Uterus (tissue), 4 donors: ENCODE measurements around the gene ACAP1. TPM values are rescaled to one million over a fixed set of nuclear protein-coding genes. Genes with fewer than 3 reads are reported as not detected.

Source experiments
- DNase-seq, 2 donors: peaks; one replicate each; pipeline ENCODE4 v3.0.0-alpha.2; 2019 to 2020
- H3K27ac ChIP-seq, 2 donors: fragments of 200-600 bp; sonication (generic); 1 replicate in 1 of 2; 2 replicates in 1 of 2; pipeline ENCODE4 v1.5.1; 2016 to 2018
- H3K27me3 ChIP-seq, 2 donors: fragments of 200-600 bp; sonication (generic); one replicate each; pipeline ENCODE4 v1.5.1; 2018 to 2019; ENCODE audit warnings: control low read depth in 1 of 2
- H3K36me3 ChIP-seq, 2 donors: fragments of 200-600 bp; sonication (generic); one replicate each; pipeline ENCODE4 v1.5.1; 2019; ENCODE audit warnings: control low read depth in 1 of 2
- H3K4me1 ChIP-seq, 2 donors: fragments of 200-600 bp; sonication (generic); one replicate each; pipeline ENCODE4 v1.5.1; 2018 to 2019; ENCODE audit warnings: control low read depth in 1 of 2
- H3K4me3 ChIP-seq, 2 donors: fragments of 200-600 bp; sonication (generic); 1 replicate in 1 of 2; 2 replicates in 1 of 2; pipeline ENCODE4 v1.5.1; 2018 to 2019; ENCODE audit warnings: mild to moderate bottlenecking in 1 of 2
- H3K9me3 ChIP-seq, 2 donors: fragments of 200-600 bp; sonication (generic); one replicate each; pipeline ENCODE4 v1.5.1; 2019; ENCODE audit warnings: control low read depth in 1 of 2
- POLR2A ChIP-seq, 2 donors: fragments of 450-650 bp; IDR thresholded peaks; one replicate each; pipeline ENCODE4 v1.6.1; 2016; ENCODE audit warnings: antibody characterized with exemption in 2 of 2, mild to moderate bottlenecking in 1 of 2, moderate library complexity in 1 of 2
- intact Hi-C: fragments of 100-400 bp; cut with DNase I; formaldehyde crosslinking; loops from one replicate; pipeline ENCODE4 v1.15.1; 2023; ENCODE audit warnings: low total_unique reads
- total RNA-seq, 4 donors: library from RNA; depleted of rRNA in 3 of 4; stranded (reverse); fragments of >200 nt in 3 of 4; gene quantifications; one replicate each; pipeline versions ENCODE4 v1.1.0 to v1.2.4, GENCODE V29; 2014 to 2023
- TF ChIP-seq, protein P1 (sequence below), 4 experiments: fragments of 200-600 bp in 2 of 4; fragments of 450-650 bp in 2 of 4; sonication (generic) in 2 of 4; IDR thresholded peaks; one replicate each; pipeline ENCODE4 v1.5.1; 2016 to 2019; ENCODE audit warnings: antibody characterized with exemption in 4 of 4, mild to moderate bottlenecking in 2 of 4, moderate library complexity in 1 of 4
- donor health status: DM: yes; HTN: yes; CAD: no.

ACAP1 gene, protein sequence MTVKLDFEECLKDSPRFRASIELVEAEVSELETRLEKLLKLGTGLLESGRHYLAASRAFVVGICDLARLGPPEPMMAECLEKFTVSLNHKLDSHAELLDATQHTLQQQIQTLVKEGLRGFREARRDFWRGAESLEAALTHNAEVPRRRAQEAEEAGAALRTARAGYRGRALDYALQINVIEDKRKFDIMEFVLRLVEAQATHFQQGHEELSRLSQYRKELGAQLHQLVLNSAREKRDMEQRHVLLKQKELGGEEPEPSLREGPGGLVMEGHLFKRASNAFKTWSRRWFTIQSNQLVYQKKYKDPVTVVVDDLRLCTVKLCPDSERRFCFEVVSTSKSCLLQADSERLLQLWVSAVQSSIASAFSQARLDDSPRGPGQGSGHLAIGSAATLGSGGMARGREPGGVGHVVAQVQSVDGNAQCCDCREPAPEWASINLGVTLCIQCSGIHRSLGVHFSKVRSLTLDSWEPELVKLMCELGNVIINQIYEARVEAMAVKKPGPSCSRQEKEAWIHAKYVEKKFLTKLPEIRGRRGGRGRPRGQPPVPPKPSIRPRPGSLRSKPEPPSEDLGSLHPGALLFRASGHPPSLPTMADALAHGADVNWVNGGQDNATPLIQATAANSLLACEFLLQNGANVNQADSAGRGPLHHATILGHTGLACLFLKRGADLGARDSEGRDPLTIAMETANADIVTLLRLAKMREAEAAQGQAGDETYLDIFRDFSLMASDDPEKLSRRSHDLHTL
- 10 to 100 TPM in 1 of 4 donors, 1 to 10 TPM in 2, under 1 TPM in 1; 0.29 to 11.2 (median 1.7) TPM for total RNA-seq

DNA sequence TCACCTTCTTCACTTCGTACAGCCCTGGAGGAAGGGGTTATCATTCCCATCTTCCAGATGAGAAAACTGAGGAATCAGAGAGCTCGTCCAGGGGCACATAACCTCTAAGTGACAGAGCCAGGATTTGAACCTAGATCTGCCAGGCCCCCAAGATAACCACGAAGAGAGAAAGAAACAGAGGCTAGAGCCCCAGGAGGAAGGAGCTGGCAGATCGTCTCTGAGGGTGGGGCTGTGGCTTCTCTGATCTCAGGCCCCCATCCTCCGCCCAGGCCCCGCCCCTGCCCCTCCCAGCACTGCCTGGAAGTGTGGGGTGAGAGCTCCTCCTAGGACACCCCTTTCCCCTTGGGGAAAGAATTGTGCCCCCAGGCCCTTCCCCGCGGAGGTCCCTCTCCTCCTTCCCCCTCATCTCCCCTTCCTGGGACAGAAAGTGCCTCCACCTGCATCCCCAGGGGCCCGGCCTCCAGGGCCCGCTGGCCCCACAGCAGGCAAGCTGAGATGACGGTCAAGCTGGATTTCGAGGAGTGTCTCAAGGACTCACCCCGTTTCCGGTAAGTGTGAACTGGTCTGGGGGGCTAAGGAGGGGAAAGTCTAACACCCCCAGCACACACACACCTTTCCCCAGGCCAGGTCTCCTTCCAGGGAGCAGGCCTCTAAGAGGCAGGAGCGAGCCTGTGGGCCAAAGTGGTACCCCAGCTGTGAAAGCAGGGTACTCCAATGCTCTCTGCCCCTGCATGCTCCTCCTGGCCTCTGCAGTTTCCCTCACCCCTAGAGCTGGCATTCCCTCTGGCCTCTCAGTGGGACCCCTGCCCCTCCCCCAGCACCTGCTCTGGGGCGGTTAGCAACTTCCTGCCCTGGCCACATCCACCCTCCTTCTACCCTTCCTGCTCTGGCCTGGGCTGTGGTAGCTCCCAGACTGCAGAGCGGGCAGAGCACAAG, at the start of gene ACAP1:
Gene ACAP1, plus strand, starts transcription at position 290 of the 936 bp plus-strand sequence. Its CDS starts 206 bp downstream, at position 496.
- TF ChIP-seq POLR2A (IDR thresholded peaks at IDR 0.05): no peak
- TF ChIP-seq, protein P1, sequence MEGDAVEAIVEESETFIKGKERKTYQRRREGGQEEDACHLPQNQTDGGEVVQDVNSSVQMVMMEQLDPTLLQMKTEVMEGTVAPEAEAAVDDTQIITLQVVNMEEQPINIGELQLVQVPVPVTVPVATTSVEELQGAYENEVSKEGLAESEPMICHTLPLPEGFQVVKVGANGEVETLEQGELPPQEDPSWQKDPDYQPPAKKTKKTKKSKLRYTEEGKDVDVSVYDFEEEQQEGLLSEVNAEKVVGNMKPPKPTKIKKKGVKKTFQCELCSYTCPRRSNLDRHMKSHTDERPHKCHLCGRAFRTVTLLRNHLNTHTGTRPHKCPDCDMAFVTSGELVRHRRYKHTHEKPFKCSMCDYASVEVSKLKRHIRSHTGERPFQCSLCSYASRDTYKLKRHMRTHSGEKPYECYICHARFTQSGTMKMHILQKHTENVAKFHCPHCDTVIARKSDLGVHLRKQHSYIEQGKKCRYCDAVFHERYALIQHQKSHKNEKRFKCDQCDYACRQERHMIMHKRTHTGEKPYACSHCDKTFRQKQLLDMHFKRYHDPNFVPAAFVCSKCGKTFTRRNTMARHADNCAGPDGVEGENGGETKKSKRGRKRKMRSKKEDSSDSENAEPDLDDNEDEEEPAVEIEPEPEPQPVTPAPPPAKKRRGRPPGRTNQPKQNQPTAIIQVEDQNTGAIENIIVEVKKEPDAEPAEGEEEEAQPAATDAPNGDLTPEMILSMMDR (IDR thresholded peaks at IDR 0.05): no peak
- no peak for DNase-seq
- H3K4me1 ChIP-seq: no peaks in the 10 kb centered on the region
- intact Hi-C loops: no loop called here
- no peaks in the 10 kb centered on the region for H3K27me3 ChIP-seq
- H3K4me3 ChIP-seq: no peak within 1 kb of the TSS
- H3K9me3 ChIP-seq: no peaks in the 10 kb centered on the region
- no peak within 1 kb of the TSS for H3K27ac ChIP-seq
- H3K36me3 ChIP-seq: no peaks in the 10 kb centered on the region

DNA sequence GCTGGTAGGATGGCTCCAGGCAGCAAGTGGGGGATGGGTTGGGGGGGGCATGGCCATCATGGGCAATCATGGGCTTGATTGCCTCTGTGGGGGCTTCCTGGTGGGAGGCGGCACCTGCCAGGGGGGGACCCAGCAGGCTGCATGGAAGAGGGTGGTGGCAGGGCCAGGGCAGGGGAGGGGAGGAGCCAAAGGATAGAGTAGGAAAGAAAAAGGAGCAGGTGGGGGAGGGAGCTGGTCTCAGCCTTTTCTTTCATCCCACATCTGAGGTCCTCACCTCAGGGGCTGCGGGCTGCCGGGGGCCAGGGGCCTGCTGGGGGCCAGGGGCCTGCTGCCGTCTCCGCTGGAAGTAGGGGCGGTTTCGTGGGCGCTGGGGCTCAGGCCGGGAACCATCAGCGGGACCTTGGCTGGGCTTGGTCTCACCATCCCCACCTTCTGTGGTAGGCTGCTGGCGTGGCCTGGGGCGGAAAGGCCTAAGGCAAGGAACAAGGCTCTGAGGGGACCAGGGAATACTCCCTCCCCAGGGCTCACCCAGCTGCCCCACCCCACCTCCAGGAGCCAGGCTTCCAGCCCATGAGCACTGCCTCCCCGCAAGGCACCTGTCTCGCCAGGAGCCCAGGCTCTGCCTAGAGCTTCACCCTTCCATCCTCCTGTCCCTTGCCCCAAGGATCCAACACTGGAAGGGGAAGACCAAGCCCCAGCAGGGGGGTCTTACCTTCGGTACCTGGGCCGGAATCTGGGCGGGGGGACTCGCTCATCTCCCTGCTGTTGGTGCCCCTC, 46.9 kb upstream of the ACAP1 start:
- H3K4me3 ChIP-seq: no peak overlapping the region
- no peaks in the 10 kb centered on the region for H3K9me3 ChIP-seq
- no peak for DNase-seq
- H3K27me3 ChIP-seq: peaks cover 0 to 6% of the 10 kb centered on the region in 2 donors
- TF ChIP-seq, protein P1 (IDR thresholded peaks at IDR 0.05): no peak
- TF ChIP-seq POLR2A (IDR thresholded peaks at IDR 0.05): no peak
- peaks cover 0 to 15% of the 10 kb centered on the region in 2 donors for H3K4me1 ChIP-seq
- intact Hi-C loops: loop anchor here (10.0 kb wide), 1 partner anchor 235 kb away; no protein-coding TSS in a partner anchor
- H3K27ac ChIP-seq: no peak overlapping the region
- H3K36me3 ChIP-seq: no peaks in the 10 kb centered on the region

DNA sequence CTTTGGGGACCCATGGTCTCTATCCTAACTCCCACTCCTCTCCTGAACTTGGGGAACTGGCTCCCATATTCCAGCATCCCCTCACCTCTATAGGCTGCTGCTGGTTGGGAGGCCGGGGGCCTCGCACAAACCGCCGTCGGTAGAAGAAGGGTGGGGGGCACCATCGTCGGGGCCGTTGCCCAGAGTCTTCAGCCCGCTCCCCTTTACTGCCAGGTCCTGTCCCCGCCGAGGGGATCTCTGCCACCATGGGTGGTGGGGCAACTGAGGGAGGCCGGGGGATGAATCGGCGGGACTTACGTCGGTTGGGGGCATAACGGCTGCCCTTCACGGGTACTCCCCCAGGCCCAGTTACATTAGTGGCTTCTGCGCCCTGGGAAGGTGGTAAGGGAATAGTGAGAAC, 46.2 kb upstream of the ACAP1 start:
- Histone ChIP-seq H3K9me3 (no peaks in the 10 kb centered on the region), H3K36me3 (no peaks in the 10 kb centered on the region), H3K27me3 (peaks cover 0 to 6% of the 10 kb centered on the region in 2 donors), H3K4me3 (no peak overlapping the region), H3K4me1 (peaks cover 0 to 20% of the 10 kb centered on the region in 2 donors), H3K27ac (no peak overlapping the region)
- no peak for DNase-seq
- TF ChIP-seq POLR2A (IDR thresholded peaks at IDR 0.05): no peak
- TF ChIP-seq, protein P1 (IDR thresholded peaks at IDR 0.05): no peak
- intact Hi-C loops: loop anchor here (10.0 kb wide), 1 partner anchor 235 kb away; no protein-coding TSS in a partner anchor

DNA sequence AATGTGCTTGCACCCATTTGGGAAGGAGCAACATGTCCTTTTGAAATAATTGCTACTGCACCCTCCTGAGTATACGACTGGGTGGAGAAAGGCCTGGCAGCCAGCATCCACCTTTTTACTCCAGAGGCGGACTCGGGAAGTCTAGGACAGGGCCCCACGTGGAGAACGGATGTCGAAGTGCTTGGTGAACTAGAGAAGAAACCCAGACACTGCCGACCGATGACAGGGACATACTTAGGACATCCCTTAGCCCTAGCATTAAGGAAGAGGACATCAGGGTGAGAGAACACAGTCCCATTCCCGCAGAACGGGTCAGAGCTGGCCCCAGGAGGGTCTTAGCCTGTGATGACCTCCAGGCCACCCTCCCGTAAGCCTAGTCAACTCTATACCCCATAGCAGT, 45.6 kb upstream of the ACAP1 start:
- H3K36me3 ChIP-seq: no peaks in the 10 kb centered on the region
- no peak for TF ChIP-seq POLR2A (IDR thresholded peaks at IDR 0.05)
- TF ChIP-seq, protein P1 (IDR thresholded peaks at IDR 0.05): no peak
- no peak overlapping the region for H3K27ac ChIP-seq
- no peak overlapping the region for H3K4me3 ChIP-seq
- H3K27me3 ChIP-seq: peaks cover 0 to 6% of the 10 kb centered on the region in 2 donors
- H3K4me1 ChIP-seq: peaks cover 0 to 22% of the 10 kb centered on the region in 2 donors
- H3K9me3 ChIP-seq: no peaks in the 10 kb centered on the region
- intact Hi-C loops: loop anchor here (10.0 kb wide), 1 partner anchor 236 kb away; no protein-coding TSS in a partner anchor
- no peak for DNase-seq
